GM21390 (cell line): Measurements from ENCODE around the gene TELO2.

Experiments used
- ATAC-seq: cut with Tn5 transposase; IDR thresholded peaks from one replicate; pipeline ENCODE4 v1.9.1; 2021; ENCODE audit not compliant: unreplicated experiment

The TELO2 gene

GRCh38 chr16:1511662-1512569 lies 18.8 kb downstream of the TELO2 start:
- no peak for ATAC-seq

GRCh38 chr16:1512774-1513173 lies 19.6 kb downstream of the TELO2 start:
- no peak for ATAC-seq

- no peak for ATAC-seq
Observed at GRCh38 chr16:1514507-1514906, 21.3 kb downstream of the TELO2 start.

GRCh38 chr16:1518626-1519135 lies 25.5 kb downstream of the TELO2 start:
- ATAC-seq, result no peak

GRCh38 chr16:1519831-1520230 lies 26.7 kb downstream of the TELO2 start:
- no peak for ATAC-seq

- no peak for ATAC-seq
Observed at GRCh38 chr16:1520461-1520860, 27.3 kb downstream of the TELO2 start.

- no peak for ATAC-seq
Observed at GRCh38 chr16:1523581-1524245, 30.6 kb downstream of the TELO2 start.

- no peak for ATAC-seq
Observed at GRCh38 chr16:1524366-1524765, 31.2 kb downstream of the TELO2 start.

- no peak for ATAC-seq
Observed at GRCh38 chr16:1525871-1526607, 32.9 kb downstream of the TELO2 start.

GRCh38 chr16:1526608-1527555 lies 33.7 kb downstream of the TELO2 start:
- no peak for ATAC-seq

GRCh38 chr16:1527836-1528811 lies 35.0 kb downstream of the TELO2 start:
- ATAC-seq, result no peak

- ATAC-seq, result no peak
Observed at GRCh38 chr16:1528921-1529537, 35.9 kb downstream of the TELO2 start.

- ATAC-seq, result no peak
Observed at GRCh38 chr16:1530349-1530882, 37.3 kb downstream of the TELO2 start.

- ATAC-seq, result no peak
Observed at GRCh38 chr16:1530883-1531637, 37.9 kb downstream of the TELO2 start.

- ATAC-seq, result no peak
Observed at GRCh38 chr16:1531638-1531910, 38.4 kb downstream of the TELO2 start.

- no peak for ATAC-seq
Observed at GRCh38 chr16:1532081-1532760, 39.1 kb downstream of the TELO2 start.

GRCh38 chr16:1532771-1533170 lies 39.6 kb downstream of the TELO2 start:
- no peak for ATAC-seq
